ENCODE measurements around the gene DNAI4.
"Not testable (repeated sequence)": the region's sequence is repeated elsewhere in the genome, so short reads cannot be mapped to it uniquely, and the experiment has no call there.

Gene DNAI4, protein sequence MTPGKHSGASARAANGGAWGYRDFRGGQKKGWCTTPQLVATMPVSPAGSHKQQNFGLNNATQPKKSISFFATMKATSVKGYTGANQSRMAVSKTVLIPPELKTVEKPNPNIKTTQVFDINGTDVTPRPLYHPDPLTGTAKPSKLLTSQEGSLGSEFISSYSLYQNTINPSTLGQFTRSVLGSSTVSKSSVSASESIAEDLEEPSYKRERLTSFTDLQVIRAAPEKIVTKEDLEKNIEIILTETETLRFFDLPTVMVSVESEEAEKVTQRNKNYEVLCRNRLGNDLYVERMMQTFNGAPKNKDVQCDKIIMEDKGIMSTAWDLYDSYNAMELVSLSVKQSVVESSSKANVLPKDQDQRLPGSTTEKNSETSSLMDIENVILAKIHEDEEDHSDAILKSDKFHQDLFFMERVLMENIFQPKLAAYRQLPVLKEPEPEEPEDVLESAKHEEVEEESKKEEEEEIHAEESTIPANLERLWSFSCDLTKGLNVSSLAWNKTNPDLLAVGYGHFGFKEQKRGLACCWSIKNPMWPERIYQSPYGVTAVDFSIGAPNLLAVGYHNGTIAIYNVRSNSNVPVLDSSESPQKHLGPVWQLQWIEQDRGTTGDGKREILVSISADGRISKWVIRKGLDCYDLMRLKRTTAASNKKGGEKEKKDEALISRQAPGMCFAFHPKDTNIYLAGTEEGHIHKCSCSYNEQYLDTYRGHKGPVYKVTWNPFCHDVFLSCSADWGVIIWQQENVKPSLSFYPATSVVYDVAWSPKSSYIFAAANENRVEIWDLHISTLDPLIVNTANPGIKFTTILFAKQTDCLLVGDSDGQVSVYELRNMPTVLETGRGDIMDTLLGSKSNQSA

DNA sequence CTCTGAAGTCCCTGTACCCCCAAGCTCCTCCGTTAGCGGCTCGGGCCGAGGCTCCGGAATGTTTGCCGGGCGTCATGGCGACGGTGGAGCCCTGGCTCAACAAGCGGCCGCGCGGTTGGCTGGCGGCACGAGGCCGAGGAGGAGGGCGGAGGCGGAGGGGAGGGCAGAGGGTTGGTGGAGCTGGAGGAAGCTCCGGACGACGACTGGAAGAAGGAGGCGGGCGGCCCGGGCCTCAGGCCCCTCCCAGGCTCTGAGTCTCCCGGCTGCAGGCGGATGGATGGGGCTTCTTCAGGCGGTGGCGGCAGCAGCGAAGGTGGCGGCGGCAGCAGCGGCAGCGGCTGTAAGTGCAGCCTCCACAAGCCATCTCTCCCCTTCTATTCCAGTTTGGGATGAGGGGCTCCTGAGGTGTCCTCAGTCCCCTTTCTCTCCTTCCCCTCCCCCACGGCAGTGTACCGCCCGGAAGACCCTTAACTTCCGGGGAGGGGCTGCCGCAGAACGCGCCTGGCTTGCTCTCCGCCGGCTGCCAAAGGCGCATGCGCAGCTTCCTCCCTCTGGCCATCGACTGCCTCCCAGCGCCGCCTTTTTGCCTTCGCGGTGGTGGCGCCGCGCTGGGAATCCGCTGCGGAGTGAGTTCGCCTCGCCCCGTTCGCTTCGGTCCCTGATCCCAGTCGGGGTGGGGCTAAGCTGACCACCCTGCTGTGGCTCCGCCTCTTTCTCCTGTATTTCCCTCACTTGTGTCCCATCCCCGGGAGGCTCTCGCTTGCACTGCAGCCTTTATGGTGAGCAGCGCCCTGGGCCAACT, at the start of gene DNAI4, which contains the start of gene MIER1:
TSS of gene DNAI4 (minus strand) at position 101 of the 802 bp plus-strand sequence. CDS start at position 76, 25 bp downstream.
TSS of gene MIER1 (plus strand) at position 235 of the 802 bp plus-strand sequence. CDS start at position 274, 39 bp downstream.
- DNase-seq (ENCODE audit: low spot score): peak; percentile 99
- Histone ChIP-seq H3K27ac (peak within 1 kb of the TSS; percentile 92 to 93), H3K4me3 (peak within 1 kb of the TSS; percentile 87)
- TF ChIP-seq, protein P1, sequence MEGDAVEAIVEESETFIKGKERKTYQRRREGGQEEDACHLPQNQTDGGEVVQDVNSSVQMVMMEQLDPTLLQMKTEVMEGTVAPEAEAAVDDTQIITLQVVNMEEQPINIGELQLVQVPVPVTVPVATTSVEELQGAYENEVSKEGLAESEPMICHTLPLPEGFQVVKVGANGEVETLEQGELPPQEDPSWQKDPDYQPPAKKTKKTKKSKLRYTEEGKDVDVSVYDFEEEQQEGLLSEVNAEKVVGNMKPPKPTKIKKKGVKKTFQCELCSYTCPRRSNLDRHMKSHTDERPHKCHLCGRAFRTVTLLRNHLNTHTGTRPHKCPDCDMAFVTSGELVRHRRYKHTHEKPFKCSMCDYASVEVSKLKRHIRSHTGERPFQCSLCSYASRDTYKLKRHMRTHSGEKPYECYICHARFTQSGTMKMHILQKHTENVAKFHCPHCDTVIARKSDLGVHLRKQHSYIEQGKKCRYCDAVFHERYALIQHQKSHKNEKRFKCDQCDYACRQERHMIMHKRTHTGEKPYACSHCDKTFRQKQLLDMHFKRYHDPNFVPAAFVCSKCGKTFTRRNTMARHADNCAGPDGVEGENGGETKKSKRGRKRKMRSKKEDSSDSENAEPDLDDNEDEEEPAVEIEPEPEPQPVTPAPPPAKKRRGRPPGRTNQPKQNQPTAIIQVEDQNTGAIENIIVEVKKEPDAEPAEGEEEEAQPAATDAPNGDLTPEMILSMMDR (IDR thresholded peaks at IDR 0.05): no peak

DNA sequence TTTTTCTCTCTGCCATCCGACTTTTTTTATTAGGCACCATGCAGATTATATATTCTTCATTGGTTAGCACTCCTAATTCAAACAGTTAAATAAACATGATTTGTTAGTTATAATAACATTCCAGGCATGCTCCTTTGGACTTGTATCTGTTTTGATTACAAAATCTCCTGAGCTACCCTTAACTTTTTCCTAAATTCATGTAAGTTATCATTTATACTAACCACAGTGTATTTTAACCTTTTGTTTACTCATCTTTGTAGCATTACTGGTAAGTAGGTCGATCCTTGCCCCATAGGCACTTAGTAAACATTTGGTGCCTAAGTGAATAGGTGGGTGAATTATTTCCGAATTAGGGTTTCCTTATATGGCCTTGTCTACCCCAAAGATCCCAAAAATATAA, 43.9 kb upstream of the DNAI4 start:
- Histone ChIP-seq H3K4me3 (no peak overlapping the region), H3K27ac (no peak overlapping the region)
- no peak for DNase-seq (ENCODE audit: low spot score)
- TF ChIP-seq, protein P1 (IDR thresholded peaks at IDR 0.05): no peak

DNA sequence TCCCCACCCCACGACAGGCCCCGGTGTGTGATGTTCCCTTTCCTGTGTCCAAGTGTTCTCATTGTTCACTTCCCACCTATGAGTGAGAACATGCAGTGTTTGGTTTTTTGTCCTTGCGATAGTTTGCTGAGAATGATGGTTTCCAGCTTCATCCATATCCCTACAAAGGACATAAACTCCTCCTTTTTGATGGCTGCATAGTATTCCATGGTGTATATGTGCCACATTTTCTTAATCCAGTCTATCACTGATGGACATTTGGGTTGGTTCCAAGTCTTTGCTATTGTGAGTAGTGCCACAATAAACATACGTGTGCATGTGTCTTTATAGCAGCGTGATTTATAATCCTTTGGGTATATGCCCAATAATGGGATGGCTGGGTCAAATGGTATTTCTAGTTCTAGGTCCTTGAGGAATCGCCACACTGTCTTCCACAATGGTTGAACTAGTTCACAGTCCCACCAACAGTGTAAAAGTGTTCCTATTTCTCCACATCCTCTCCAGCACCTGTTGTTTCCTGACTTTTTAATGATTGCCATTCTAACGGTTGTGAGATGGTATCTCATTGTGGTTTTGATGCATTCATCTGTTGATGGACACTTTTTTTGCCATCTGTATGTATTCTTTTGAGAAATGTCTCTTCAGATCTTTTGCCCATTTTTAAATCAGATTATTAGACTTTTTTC, 41.7 kb upstream of the DNAI4 start:
- H3K27ac ChIP-seq; H3K4me3 ChIP-seq; DNase-seq (ENCODE audit: low spot score): not testable (repeated sequence)

DNA sequence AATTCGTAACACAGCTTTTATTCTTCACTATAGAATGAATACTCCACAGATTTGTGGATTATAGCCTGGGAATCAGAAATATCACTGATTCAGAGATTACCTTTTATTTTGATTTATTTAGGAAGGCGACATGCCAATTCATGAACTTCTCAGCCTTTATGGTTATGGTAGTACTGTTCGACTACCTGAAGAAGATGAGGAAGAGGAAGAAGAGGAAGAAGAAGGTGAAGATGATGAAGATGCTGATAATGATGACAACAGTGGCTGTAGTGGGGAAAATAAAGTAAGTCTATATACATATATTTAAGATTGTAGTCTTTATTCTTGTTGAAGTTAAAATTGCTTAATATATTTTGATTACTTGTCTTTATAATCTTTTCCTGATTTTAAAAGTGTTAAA, 33.3 kb upstream of the DNAI4 start:
- TF ChIP-seq, protein P1 (IDR thresholded peaks at IDR 0.05): no peak
- Histone ChIP-seq H3K27ac (no peak overlapping the region), H3K4me3 (no peak overlapping the region)
- no peak for DNase-seq (ENCODE audit: low spot score)

DNA sequence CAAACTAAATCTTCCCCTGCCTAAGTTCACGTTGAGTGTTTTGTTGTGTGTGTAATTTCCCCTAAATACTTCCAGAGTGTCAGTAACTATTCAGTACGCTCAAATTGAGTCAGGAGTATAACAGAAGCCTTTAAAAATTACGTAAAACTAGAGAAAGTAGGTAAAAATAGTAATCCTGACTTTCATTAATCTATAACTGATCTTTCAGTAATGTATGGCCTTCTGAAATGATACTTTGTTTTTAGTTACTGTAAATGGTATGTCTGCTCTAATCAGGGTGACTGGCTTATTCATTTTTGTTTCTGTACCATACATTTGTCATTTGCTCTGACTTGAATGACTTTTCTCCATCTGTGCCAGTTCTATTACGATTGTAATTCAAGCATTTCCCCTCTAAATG, 29.6 kb upstream of the DNAI4 start:
- H3K27ac ChIP-seq: no peak overlapping the region
- DNase-seq (ENCODE audit: low spot score): no peak
- TF ChIP-seq, protein P1 (IDR thresholded peaks at IDR 0.05): no peak
- H3K4me3 ChIP-seq: no peak overlapping the region

DNA sequence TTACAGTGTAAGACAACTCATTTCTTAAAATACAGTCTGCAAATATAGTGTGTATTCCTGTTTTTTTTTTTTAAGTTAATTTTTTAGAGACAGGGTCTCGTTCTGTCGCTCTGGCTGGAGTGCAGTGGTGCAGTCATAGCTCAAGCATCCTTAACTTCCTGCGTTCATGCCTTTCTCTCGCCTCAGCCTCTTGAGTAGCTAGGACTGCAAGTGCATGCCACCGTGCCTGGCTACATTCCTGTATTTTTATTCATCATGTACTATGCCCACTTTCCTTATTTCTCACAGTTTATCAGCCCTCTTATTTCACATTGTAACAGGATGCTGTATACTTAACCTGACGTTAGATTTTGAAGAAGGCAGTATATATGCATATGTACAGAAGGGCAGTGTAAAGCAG, 26.9 kb upstream of the DNAI4 start:
- TF ChIP-seq, protein P1 (IDR thresholded peaks at IDR 0.05): no peak
- Histone ChIP-seq H3K4me3 (no peak overlapping the region), H3K27ac (no peak overlapping the region)
- no peak for DNase-seq (ENCODE audit: low spot score)

All from coronary artery (tissue), 2 donors.